ENCODE data around the gene MIOX. TPM values are rescaled to one million over a fixed set of nuclear protein-coding genes. Genes with fewer than 3 reads are reported as not detected.

The MIOX gene
- total RNA-seq, 1 donor from 2014 or later: not detected

GRCh38 chr22:50506611-50507420 is 20.2 kb downstream of the MIOX start:
- peak; percentile 1 to 6 for ATAC-seq
- DNase-seq: peak; percentile 61
- intact Hi-C loops (cut with DNase I): no loop called here

GRCh38 chr22:50507421-50507990 is 20.8 kb downstream of the MIOX start, which contains the start of gene LMF2:
TSS of gene LMF2 (minus strand) at chr22:50507702. CDS start at chr22:50507675, 27 bp downstream.
- H3K4me3 ChIP-seq: peak within 1 kb of the TSS; percentile 87
- H3K27me3 ChIP-seq (ENCODE audit: low read depth): no peaks in the 10 kb centered on the region
- intact Hi-C loops (cut with DNase I): no loop called here
- peak within 1 kb of the TSS; percentile 96 for H3K27ac ChIP-seq
- peaks cover 40% of the 10 kb centered on the region for H3K36me3 ChIP-seq
- H3K9me3 ChIP-seq: no peaks in the 10 kb centered on the region
- H3K4me1 ChIP-seq: peaks cover 37% of the 10 kb centered on the region
- peak; percentile 94 for DNase-seq
- ATAC-seq: peak; percentile 84 to 87
- TF ChIP-seq CTCF (IDR thresholded peaks at IDR 0.05): no peak

More at GRCh38 chr22:50506611-50507420, 20.2 kb downstream of the MIOX start:
- peaks cover 31% of the 10 kb centered on the region for H3K4me1 ChIP-seq
- no peaks in the 10 kb centered on the region for H3K9me3 ChIP-seq
- TF ChIP-seq CTCF (IDR thresholded peaks at IDR 0.05): no peak
- peak overlapping the region; percentile 90 for H3K27ac ChIP-seq
- H3K27me3 ChIP-seq (ENCODE audit: low read depth): no peaks in the 10 kb centered on the region
- H3K4me3 ChIP-seq: peak overlapping the region; percentile 87
- peaks cover 43% of the 10 kb centered on the region for H3K36me3 ChIP-seq

- peak within 1 kb of the TSS; percentile 87 for H3K4me3 ChIP-seq
- H3K9me3 ChIP-seq: no peaks in the 10 kb centered on the region
- H3K4me1 ChIP-seq: peaks cover 42% of the 10 kb centered on the region
- H3K36me3 ChIP-seq: peaks cover 33% of the 10 kb centered on the region
- H3K27me3 ChIP-seq (ENCODE audit: low read depth): no peaks in the 10 kb centered on the region
- no peak for TF ChIP-seq CTCF (IDR thresholded peaks at IDR 0.05)
- peak within 1 kb of the TSS; percentile 96 for H3K27ac ChIP-seq
- DNase-seq (peak; percentile 98), ATAC-seq (peak; percentile 85 to 88)
- intact Hi-C loops (cut with DNase I): no loop called here
Measured at GRCh38 chr22:50507991-50508884, 21.6 kb downstream of the MIOX start, which contains the start of gene NCAPH2. TSS of gene NCAPH2 (plus strand) at chr22:50508224. CDS start at chr22:50508338, 114 bp downstream.

- Histone ChIP-seq H3K36me3 (peaks cover 27% of the 10 kb centered on the region), H3K9me3 (no peaks in the 10 kb centered on the region), H3K27me3 (ENCODE audit: low read depth) (no peaks in the 10 kb centered on the region), H3K4me1 (peaks cover 42% of the 10 kb centered on the region), H3K27ac (peak overlapping the region; percentile 96), H3K4me3 (peak overlapping the region; percentile 84)
- ATAC-seq (no peak), DNase-seq (no peak)
- TF ChIP-seq CTCF (IDR thresholded peaks at IDR 0.05): no peak
- intact Hi-C loops (cut with DNase I): no loop called here
Measured at GRCh38 chr22:50508897-50509296, 22.2 kb downstream of the MIOX start.

GRCh38 chr22:50513175-50513574 is 26.5 kb downstream of the MIOX start:
- Histone ChIP-seq H3K4me1 (peaks cover 28% of the 10 kb centered on the region), H3K27me3 (ENCODE audit: low read depth) (no peaks in the 10 kb centered on the region), H3K4me3 (no peak overlapping the region), H3K9me3 (no peaks in the 10 kb centered on the region), H3K27ac (no peak overlapping the region), H3K36me3 (peaks cover 32% of the 10 kb centered on the region)
- no peak for ATAC-seq
- no peak for TF ChIP-seq CTCF (IDR thresholded peaks at IDR 0.05)
- intact Hi-C loops (cut with DNase I): no loop called here
- DNase-seq: no peak

Measured in lower lobe of right lung (tissue), 2 donors.